Smooth muscle cell (in vitro differentiated cells): ENCODE results near the gene APBA3. TPM values are rescaled to one million over a fixed set of nuclear protein-coding genes. Genes with fewer than 3 reads are reported as not detected.

Source experiments
- DNase-seq: peaks from one replicate; lab custom pipeline; 2025; ENCODE audit not compliant: unreplicated experiment; lab: John Stamatoyannopoulos, UW
- H2AFZ ChIP-seq: fragments of 200-600 bp; sonication (generic); 2 replicates; pipeline ENCODE4 v1.6.0; 2016; ENCODE audit warnings: antibody characterized with exemption, low read depth, mild to moderate bottlenecking
- H3F3A ChIP-seq: fragments of 200-600 bp; sonication (generic); 2 replicates; pipeline ENCODE4 v1.6.0; 2017; ENCODE audit warnings: antibody characterized with exemption, low read depth
- H3K27ac ChIP-seq: fragments of 200-600 bp; sonication (generic); 2 replicates; pipeline ENCODE4 v1.5.1; 2016; ENCODE audit warnings: low read depth, mild to moderate bottlenecking
- H3K27me3 ChIP-seq: fragments of 200-600 bp; sonication (generic); 2 replicates; pipeline ENCODE4 v1.6.1; 2016; ENCODE audit warnings: low read depth, mild to moderate bottlenecking
- H3K36me3 ChIP-seq: fragments of 200-600 bp; sonication (generic); 2 replicates; pipeline ENCODE4 v1.5.1; 2016; ENCODE audit warnings: low read depth
- H3K4me1 ChIP-seq: fragments of 200-600 bp; sonication (generic); 2 replicates; pipeline ENCODE4 v1.5.1; 2016; ENCODE audit warnings: low read depth
- H3K4me2 ChIP-seq: fragments of 200-600 bp; sonication (generic); 2 replicates; pipeline ENCODE4 v1.6.0; 2016; ENCODE audit warnings: mild to moderate bottlenecking
- H3K4me3 ChIP-seq: fragments of 200-600 bp; sonication (generic); 2 replicates; pipeline ENCODE4 v1.5.1; 2016; ENCODE audit warnings: mild to moderate bottlenecking
- H3K79me2 ChIP-seq: fragments of 200-600 bp; sonication (generic); 2 replicates; pipeline ENCODE4 v1.6.0; 2016; ENCODE audit warnings: low read depth, mild to moderate bottlenecking
- H3K9ac ChIP-seq: fragments of 200-600 bp; sonication (generic); 2 replicates; pipeline ENCODE4 v1.6.0; 2016; ENCODE audit warnings: low read depth
- H3K9me3 ChIP-seq: fragments of 200-600 bp; sonication (generic); replicated peaks from 2 replicates; pipeline ENCODE4 v1.5.1; 2016; ENCODE audit warnings: low read depth
- H4K20me1 ChIP-seq: fragments of 200-600 bp; sonication (generic); 2 replicates; pipeline ENCODE4 v1.6.0; 2016; ENCODE audit warnings: low read depth
- CTCF ChIP-seq: fragments of 200-600 bp; sonication (generic); IDR thresholded peaks from 2 replicates; pipeline ENCODE4 v1.5.1; 2017; ENCODE audit warnings: borderline replicate concordance, mild to moderate bottlenecking, antibody characterized with exemption; ENCODE audit not compliant: insufficient read depth, poor library complexity, severe bottlenecking
- WGBS: methylation state at CpG from one replicate; pipeline ENCODE4 v1.1.7; 2016; ENCODE audit warnings: low lambda C conversion rate; 5-methylcytosine and 5-hydroxymethylcytosine counted together
- polyA plus RNA-seq: library from polyadenylated mRNA; unstranded; fragments of >200 nt; fragmentation: Nextera tagmentation; extraction: Ambion mirVana; gene quantifications from 2 replicates; pipeline ENCODE4 v1.2.1, GENCODE V29; 2016
- total RNA-seq: library from RNA; depleted of rRNA; stranded (reverse); fragments of >200 nt; gene quantifications from 2 replicates; pipeline ENCODE4 v1.2.3, GENCODE V29; 2014

APBA3 gene
- total and polyA plus RNA-seq, 2 experiments from 2014 or later: 16.1 to 27.9 TPM

- no peaks in the 10 kb centered on the region for H4K20me1 ChIP-seq
- H3K27me3 ChIP-seq: no peaks in the 10 kb centered on the region
- H3K9me3 ChIP-seq: no peaks in the 10 kb centered on the region
- WGBS: 90% methylated on average over 3 of the region's 3 CpGs
- H3K27ac ChIP-seq: no peak overlapping the region
- no peak overlapping the region for H3K9ac ChIP-seq
- no peaks in the 10 kb centered on the region for H3K4me1 ChIP-seq
- no peak overlapping the region for H3K4me3 ChIP-seq
- H3K4me2 ChIP-seq: no peak overlapping the region
- H3K36me3 ChIP-seq: no peaks in the 10 kb centered on the region
- H3F3A ChIP-seq: no peaks in the 10 kb centered on the region
- no peak for TF ChIP-seq CTCF
- no peaks in the 10 kb centered on the region for H3K79me2 ChIP-seq
- DNase-seq: no peak
- H2AFZ ChIP-seq: no peak overlapping the region
Measured at GRCh38 chr19:3793799-3794198, 32.3 kb upstream of the APBA3 start.

DNA sequence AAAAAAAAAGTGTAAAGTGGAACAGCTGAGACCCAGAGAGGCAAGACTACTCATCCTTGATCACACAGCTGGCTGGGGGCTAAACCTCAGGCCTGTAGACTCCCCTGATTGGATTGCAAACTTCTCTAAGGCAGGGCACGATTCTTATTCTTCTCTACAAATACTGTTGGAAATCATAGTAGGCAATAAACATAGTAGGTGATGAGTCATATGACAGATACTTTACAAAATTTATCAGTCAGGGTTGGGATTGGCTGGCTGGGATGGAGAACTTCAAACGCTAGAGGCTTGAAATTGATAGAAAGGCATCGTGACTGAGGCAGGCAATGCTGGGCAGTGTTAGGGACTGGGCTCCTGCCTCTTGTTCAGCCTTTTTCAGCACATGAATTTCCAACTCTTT is 30.6 kb upstream of the APBA3 start:
- Histone ChIP-seq H3K4me1 (no peaks in the 10 kb centered on the region), H3K4me2 (no peak overlapping the region), H3K9ac (no peak overlapping the region), H3K27ac (no peak overlapping the region), H3K79me2 (no peaks in the 10 kb centered on the region), H3K27me3 (peaks cover 3% of the 10 kb centered on the region), H3F3A (no peaks in the 10 kb centered on the region), H3K36me3 (no peaks in the 10 kb centered on the region), H3K4me3 (no peak overlapping the region), H3K9me3 (no peaks in the 10 kb centered on the region), H4K20me1 (no peaks in the 10 kb centered on the region), H2AFZ (no peak overlapping the region)
- no peak for TF ChIP-seq CTCF
- no peak for DNase-seq
- WGBS: 74% methylated on average over 3 of the region's 3 CpGs

DNA sequence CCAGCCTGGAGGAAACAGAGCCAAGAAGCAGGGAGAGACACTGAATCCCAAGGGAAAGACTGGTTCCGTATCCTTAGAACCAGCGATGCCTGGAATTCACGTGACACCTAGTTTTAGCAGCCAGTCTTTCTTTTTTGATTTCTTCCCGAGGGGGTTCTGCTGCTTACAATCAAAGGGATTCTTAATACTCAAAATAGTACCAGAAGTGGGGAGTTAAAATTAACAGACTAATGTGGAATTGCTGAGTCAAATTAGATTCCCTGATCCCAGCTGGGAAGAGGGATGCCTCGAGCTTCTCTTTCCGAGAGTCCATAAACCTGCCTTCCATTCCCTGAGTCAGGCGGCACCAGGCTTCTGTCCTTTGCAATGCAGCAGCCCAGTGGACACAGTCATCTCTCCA is 29.4 kb upstream of the APBA3 start:
- no peaks in the 10 kb centered on the region for H3K4me1 ChIP-seq
- H3F3A ChIP-seq: no peaks in the 10 kb centered on the region
- no peak for DNase-seq
- no peak for TF ChIP-seq CTCF
- no peaks in the 10 kb centered on the region for H3K9me3 ChIP-seq
- H3K36me3 ChIP-seq: no peaks in the 10 kb centered on the region
- peaks cover 13% of the 10 kb centered on the region for H3K27me3 ChIP-seq
- H2AFZ ChIP-seq: no peak overlapping the region
- H3K27ac ChIP-seq: no peak overlapping the region
- H3K9ac ChIP-seq: no peak overlapping the region
- no peaks in the 10 kb centered on the region for H3K79me2 ChIP-seq
- H3K4me3 ChIP-seq: no peak overlapping the region
- no peaks in the 10 kb centered on the region for H4K20me1 ChIP-seq
- WGBS: 74% methylated on average over 7 of the region's 7 CpGs
- H3K4me2 ChIP-seq: no peak overlapping the region

DNA sequence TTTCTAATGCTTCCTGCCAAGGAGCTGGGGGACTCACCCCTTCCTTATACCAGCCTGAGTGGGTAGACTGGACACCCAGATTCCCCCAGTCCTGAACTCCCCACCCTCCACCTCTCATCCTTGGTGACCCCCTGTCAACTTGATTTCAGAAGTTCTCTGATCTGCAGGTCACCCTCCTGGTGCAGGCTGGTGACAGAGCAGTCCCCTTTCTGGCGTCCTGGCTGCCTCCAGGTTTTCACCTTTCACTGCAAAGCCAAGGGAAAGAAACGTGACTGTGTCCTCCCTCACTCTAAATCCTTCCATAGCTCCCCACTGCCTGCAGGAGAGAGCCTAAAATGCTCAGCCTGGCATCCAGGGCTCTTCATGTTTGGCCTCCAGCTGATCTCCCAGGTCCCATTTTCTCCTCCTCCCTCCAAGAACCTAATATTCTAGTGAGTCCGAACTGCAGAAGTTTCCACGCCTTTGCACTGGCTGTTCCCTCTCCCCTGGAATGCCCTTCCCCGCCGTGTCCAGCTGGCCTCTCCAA is 28.8 kb upstream of the APBA3 start:
- Histone ChIP-seq H3K4me2 (no peak overlapping the region), H4K20me1 (no peaks in the 10 kb centered on the region), H3K36me3 (no peaks in the 10 kb centered on the region), H3K9me3 (no peaks in the 10 kb centered on the region), H2AFZ (no peak overlapping the region), H3K4me3 (no peak overlapping the region), H3K27me3 (peaks cover 19% of the 10 kb centered on the region), H3K9ac (no peak overlapping the region), H3K4me1 (peaks cover 4% of the 10 kb centered on the region), H3F3A (no peaks in the 10 kb centered on the region), H3K79me2 (no peaks in the 10 kb centered on the region), H3K27ac (no peak overlapping the region)
- DNase-seq: no peak
- no peak for TF ChIP-seq CTCF
- WGBS: 79% methylated on average over 6 of the region's 6 CpGs
